OCI-LY1 (cell line): ENCODE measurements around the gene CAMTA1.

Experiments
- H2AFZ ChIP-seq: fragments of 200-600 bp; sonication (generic), shearing (Covaris generic); 2 replicates; pipeline ENCODE4 v1.6.0; 2014; ENCODE audit warnings: antibody characterized with exemption, mild to moderate bottlenecking, low read length
- H3F3A ChIP-seq: fragments of 200-600 bp; sonication (generic), shearing (Covaris generic); 2 replicates; pipeline ENCODE4 v1.6.0; 2014; ENCODE audit warnings: mild to moderate bottlenecking, antibody characterized with exemption, low read length, moderate library complexity; ENCODE audit not compliant: insufficient read depth
- H3K27ac ChIP-seq: fragments of 200-600 bp; sonication (generic); 2 replicates; pipeline ENCODE4 v1.5.1; 2014; ENCODE audit warnings: low read length, mixed run types, mild to moderate bottlenecking, low read depth; ENCODE audit not compliant: poor library complexity, severe bottlenecking
- H3K27me3 ChIP-seq: fragments of 200-600 bp; sonication (generic); 2 replicates; pipeline ENCODE4 v1.6.0; 2014; ENCODE audit warnings: antibody characterized with exemption, mild to moderate bottlenecking, low read length, moderate library complexity; ENCODE audit not compliant: insufficient read depth
- H3K36me3 ChIP-seq: fragments of 200-600 bp; sonication (generic); 2 replicates; pipeline ENCODE4 v1.6.1; 2014; ENCODE audit warnings: mild to moderate bottlenecking, antibody characterized with exemption, low read length, moderate library complexity, mixed read lengths; ENCODE audit not compliant: insufficient read depth
- H3K4me1 ChIP-seq: fragments of 200-600 bp; sonication (generic); 2 replicates; pipeline ENCODE4 v1.5.1; 2014; ENCODE audit warnings: mild to moderate bottlenecking, low read length, moderate library complexity; ENCODE audit not compliant: insufficient read depth, severe bottlenecking
- H3K4me2 ChIP-seq: fragments of 200-600 bp; sonication (generic), shearing (Covaris generic); 2 replicates; pipeline ENCODE4 v1.6.1; 2014; ENCODE audit warnings: low read length
- H3K4me3 ChIP-seq: fragments of 200-600 bp; sonication (generic); 2 replicates; pipeline ENCODE4 v1.5.1; 2014; ENCODE audit warnings: low read length, low read depth, mild to moderate bottlenecking, mixed read lengths; ENCODE audit not compliant: poor library complexity, severe bottlenecking
- H3K79me2 ChIP-seq: fragments of 200-600 bp; shearing (Covaris generic); 2 replicates; pipeline ENCODE4 v1.6.1; 2016; ENCODE audit warnings: mixed run types, low read length, mixed read lengths; ENCODE audit not compliant: insufficient read depth
- H3K9ac ChIP-seq: fragments of 200-600 bp; sonication (generic), shearing (Covaris generic); 2 replicates; pipeline ENCODE4 v1.6.1; 2014; ENCODE audit warnings: mild to moderate bottlenecking, low read length, mixed read lengths
- H3K9me2 ChIP-seq: fragments of 200-600 bp; sonication (generic), shearing (Covaris generic); 2 replicates; pipeline ENCODE4 v1.6.1; 2014; ENCODE audit warnings: low read depth, mild to moderate bottlenecking, low read length, mixed read lengths
- H3K9me3 ChIP-seq: fragments of 200-600 bp; shearing (Covaris generic); 2 replicates; pipeline ENCODE4 v1.6.1; 2014; ENCODE audit warnings: low read length, mixed read lengths
- H4K20me1 ChIP-seq: fragments of 200-600 bp; sonication (generic), shearing (Covaris generic); 2 replicates; pipeline ENCODE4 v1.6.0; 2016; ENCODE audit warnings: mild to moderate bottlenecking, low read length; ENCODE audit not compliant: insufficient read depth
- EZH2 ChIP-seq: fragments of 200-600 bp; sonication (generic), shearing (Covaris generic); IDR thresholded peaks from 2 replicates; pipeline ENCODE4 v1.8.0; 2017; ENCODE audit warnings: borderline replicate concordance, mixed run types, mild to moderate bottlenecking, antibody characterized with exemption, low read length, moderate library complexity, mixed read lengths
- TF ChIP-seq, protein P1 (sequence below): fragments of 200-600 bp; sonication (generic), shearing (Covaris generic); IDR thresholded peaks from 2 replicates; pipeline ENCODE4 v1.5.1; 2017; ENCODE audit warnings: mild to moderate bottlenecking, antibody characterized with exemption, low read length, moderate library complexity, mixed read lengths

CAMTA1 gene

DNA sequence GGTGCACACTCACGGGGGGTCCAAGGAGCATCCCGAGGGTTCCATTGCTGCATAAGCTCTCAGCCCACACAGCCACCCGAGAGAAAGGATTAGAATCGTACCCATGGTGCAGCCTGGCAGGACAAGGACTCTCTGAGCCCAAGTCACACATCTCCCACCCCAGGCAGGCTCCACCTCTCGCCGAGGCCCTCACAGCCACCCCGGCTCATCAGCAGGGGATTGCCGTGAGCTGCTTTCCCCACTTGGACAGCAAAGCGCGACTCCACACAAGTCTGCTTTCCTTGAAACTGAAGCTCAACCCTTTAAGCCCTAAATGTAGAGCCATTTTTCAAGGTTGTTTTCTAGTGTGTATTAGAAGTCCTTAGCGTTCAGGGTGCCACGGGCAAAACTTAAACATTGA is 679.5 kb downstream of the CAMTA1 start:
- 0 out of 2 replicates have a peak, but pooled peaks cover 3% of the 10 kb centered on the region for H3K27me3 ChIP-seq
- no peaks in the 10 kb centered on the region for H3K9me3 ChIP-seq
- no peaks in the 10 kb centered on the region for H3K4me1 ChIP-seq
- H3K79me2 ChIP-seq = no peaks in the 10 kb centered on the region
- H3K27ac ChIP-seq = no peak overlapping the region
- no peak overlapping the region for H3K4me3 ChIP-seq
- no peak overlapping the region for H2AFZ ChIP-seq
- no peak overlapping the region for H3K4me2 ChIP-seq
- no peaks in the 10 kb centered on the region for H4K20me1 ChIP-seq
- no peaks in the 10 kb centered on the region for H3K9me2 ChIP-seq
- H3F3A ChIP-seq = no peaks in the 10 kb centered on the region
- no peak for TF ChIP-seq EZH2
- no peaks in the 10 kb centered on the region for H3K36me3 ChIP-seq
- no peak overlapping the region for H3K9ac ChIP-seq

DNA sequence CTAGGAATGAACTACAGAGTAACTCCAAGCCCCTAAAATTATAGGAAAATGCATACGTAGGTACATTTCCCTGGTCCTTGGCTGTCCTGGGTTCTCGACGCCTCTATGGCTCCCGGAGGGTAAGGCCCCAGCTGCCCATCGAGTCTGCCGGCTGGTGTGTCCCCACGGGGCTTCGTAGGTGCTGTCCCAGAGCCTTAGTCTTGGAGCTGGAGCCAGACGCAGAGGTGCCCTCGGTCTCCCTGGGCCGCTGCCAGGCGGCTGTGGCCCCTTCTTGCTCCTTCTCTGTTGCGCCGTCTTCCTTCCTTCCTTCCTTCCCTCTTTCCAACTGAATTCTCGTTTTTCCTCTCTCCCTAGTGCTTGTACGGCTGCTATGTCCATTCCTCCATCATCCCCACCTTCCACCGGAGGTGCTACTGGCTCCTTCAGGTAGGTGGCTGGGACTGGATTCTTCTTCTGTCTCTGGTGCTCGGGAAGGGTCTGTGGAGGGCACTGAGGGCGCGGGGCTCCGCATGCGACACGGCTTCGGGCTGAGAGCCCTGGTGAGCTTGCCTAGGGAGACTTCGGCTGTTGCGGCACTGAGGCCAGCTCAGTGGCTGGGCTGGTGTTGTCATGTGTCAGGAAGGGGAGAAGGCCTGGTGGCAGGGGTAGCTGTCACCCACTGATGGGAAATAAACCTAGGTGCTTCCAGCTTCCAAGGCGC is 682.4 kb downstream of the CAMTA1 start:
- Histone ChIP-seq H3K4me2 (no peak overlapping the region), H3K27me3 (peaks cover 14% of the 10 kb centered on the region; the same call in 1 of the 2 replicates)
- TF ChIP-seq, protein P1, sequence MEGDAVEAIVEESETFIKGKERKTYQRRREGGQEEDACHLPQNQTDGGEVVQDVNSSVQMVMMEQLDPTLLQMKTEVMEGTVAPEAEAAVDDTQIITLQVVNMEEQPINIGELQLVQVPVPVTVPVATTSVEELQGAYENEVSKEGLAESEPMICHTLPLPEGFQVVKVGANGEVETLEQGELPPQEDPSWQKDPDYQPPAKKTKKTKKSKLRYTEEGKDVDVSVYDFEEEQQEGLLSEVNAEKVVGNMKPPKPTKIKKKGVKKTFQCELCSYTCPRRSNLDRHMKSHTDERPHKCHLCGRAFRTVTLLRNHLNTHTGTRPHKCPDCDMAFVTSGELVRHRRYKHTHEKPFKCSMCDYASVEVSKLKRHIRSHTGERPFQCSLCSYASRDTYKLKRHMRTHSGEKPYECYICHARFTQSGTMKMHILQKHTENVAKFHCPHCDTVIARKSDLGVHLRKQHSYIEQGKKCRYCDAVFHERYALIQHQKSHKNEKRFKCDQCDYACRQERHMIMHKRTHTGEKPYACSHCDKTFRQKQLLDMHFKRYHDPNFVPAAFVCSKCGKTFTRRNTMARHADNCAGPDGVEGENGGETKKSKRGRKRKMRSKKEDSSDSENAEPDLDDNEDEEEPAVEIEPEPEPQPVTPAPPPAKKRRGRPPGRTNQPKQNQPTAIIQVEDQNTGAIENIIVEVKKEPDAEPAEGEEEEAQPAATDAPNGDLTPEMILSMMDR = no peak
- no peak for TF ChIP-seq EZH2

DNA sequence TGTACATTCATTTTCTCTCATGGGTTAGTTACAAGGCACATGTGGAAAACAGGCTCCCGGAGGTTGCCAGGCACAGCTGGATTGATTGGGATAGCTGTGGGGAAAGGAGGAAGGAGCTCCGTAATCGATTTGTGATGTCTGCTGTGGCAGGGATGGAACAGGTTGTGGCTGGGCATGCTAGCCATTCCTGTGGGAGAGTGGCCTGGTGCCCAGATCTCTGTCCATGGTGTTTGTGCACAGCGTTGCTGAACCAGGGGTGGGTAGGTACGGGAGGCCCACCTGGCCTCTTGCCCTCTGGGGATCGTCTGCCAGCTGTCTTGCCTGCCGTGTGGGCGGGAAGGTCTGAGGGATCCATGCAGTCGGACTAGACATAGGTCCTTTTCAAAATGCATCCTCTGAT is 683.0 kb downstream of the CAMTA1 start:
- H3F3A ChIP-seq = no peaks in the 10 kb centered on the region
- no peak overlapping the region for H3K27ac ChIP-seq

More for the DNA sequence above, 682.4 kb downstream of the CAMTA1 start:
- Histone ChIP-seq H3K9ac (no peak overlapping the region), H3K9me2 (no peaks in the 10 kb centered on the region), H3K79me2 (no peaks in the 10 kb centered on the region), H3K9me3 (no peaks in the 10 kb centered on the region), H2AFZ (no peak overlapping the region), H3K27ac (no peak overlapping the region), H3K36me3 (no peaks in the 10 kb centered on the region), H3K4me1 (no peaks in the 10 kb centered on the region), H4K20me1 (no peaks in the 10 kb centered on the region), H3K4me3 (no peak overlapping the region), H3F3A (no peaks in the 10 kb centered on the region)

More for the DNA sequence above, 683.0 kb downstream of the CAMTA1 start:
- Histone ChIP-seq H4K20me1 (no peaks in the 10 kb centered on the region), H3K4me2 (no peak overlapping the region), H3K9me3 (no peaks in the 10 kb centered on the region), H3K4me3 (no peak overlapping the region), H3K27me3 (peaks cover 14% of the 10 kb centered on the region; the same call in 1 of the 2 replicates), H3K4me1 (no peaks in the 10 kb centered on the region), H3K79me2 (no peaks in the 10 kb centered on the region), H3K9ac (no peak overlapping the region), H2AFZ (no peak overlapping the region), H3K36me3 (no peaks in the 10 kb centered on the region), H3K9me2 (no peaks in the 10 kb centered on the region)
- TF ChIP-seq EZH2 = no peak
- TF ChIP-seq, protein P1 = no peak
